Right lung (tissue), 10 donors: ENCODE data around the gene MBLAC2. TPM values are rescaled to one million over a fixed set of nuclear protein-coding genes. Genes with fewer than 3 reads are reported as not detected.
A peak's percentile ranks its signal among the peaks of the same experiment; 100 is the strongest.

Experiments used
- DNase-seq, 2 donors: peaks; one replicate each; pipeline ENCODE4 v3.0.0-alpha.2; 2013
- long read RNA-seq, 8 donors: transcript quantifications; one replicate each; lab custom pipeline, GENCODE V29; 2026
- polyA plus RNA-seq, 5 donors: library from polyadenylated mRNA; unstranded; fragments of 120-200 nt; gene quantifications; one replicate each; pipeline versions ENCODE4 v1.2.1 to v1.2.3, GENCODE V29; 2013; ENCODE audit warnings: inconsistent platforms in 1 of 5, low replicate concordance in 1 of 5; ENCODE audit not compliant: insufficient read length in 5 of 5, insufficient read depth in 1 of 5

MBLAC2 gene
- 10 to 100 TPM in 2 of 5 donors, 1 to 10 TPM in 3; 7.0 to 11.0 (median 9.3) TPM for polyA plus RNA-seq
- long read RNA-seq, donor 1, full-length matches to known transcripts, result 11 of 11 reads
- long read RNA-seq, donor 1, partial matches to known transcripts, result 0 of 11 reads
- long read RNA-seq, donor 1, other reads (novel, unspliced or antisense), result 0 of 11 reads
- long read RNA-seq, donor 2, full-length matches to known transcripts, result 5 of 5 reads
- long read RNA-seq, donor 2, partial matches to known transcripts, result 0 of 5 reads
- long read RNA-seq, donor 2, other reads (novel, unspliced or antisense), result 0 of 5 reads
- long read RNA-seq, donor 3, full-length matches to known transcripts, result 4 of 4 reads
- long read RNA-seq, donor 3, partial matches to known transcripts, result 0 of 4 reads
- long read RNA-seq, donor 3, other reads (novel, unspliced or antisense), result 0 of 4 reads
- long read RNA-seq, donor 4, full-length matches to known transcripts, result 3 of 3 reads
- long read RNA-seq, donor 4, partial matches to known transcripts, result 0 of 3 reads
- long read RNA-seq, donor 4, other reads (novel, unspliced or antisense), result 0 of 3 reads
- long read RNA-seq, donor 5, full-length matches to known transcripts, result 10 of 20 reads
- long read RNA-seq, donor 5, partial matches to known transcripts, result 10 of 20 reads
- long read RNA-seq, donor 5, other reads (novel, unspliced or antisense), result 0 of 20 reads
- long read RNA-seq, donor 6, full-length matches to known transcripts, result 6 of 6 reads
- long read RNA-seq, donor 6, partial matches to known transcripts, result 0 of 6 reads
- long read RNA-seq, donor 6, other reads (novel, unspliced or antisense), result 0 of 6 reads
- long read RNA-seq, donor 7, full-length matches to known transcripts, result 5 of 5 reads
- long read RNA-seq, donor 7, partial matches to known transcripts, result 0 of 5 reads
- long read RNA-seq, donor 7, other reads (novel, unspliced or antisense), result 0 of 5 reads
- long read RNA-seq, donor 8, full-length matches to known transcripts, result 2 of 2 reads
- long read RNA-seq, donor 8, partial matches to known transcripts, result 0 of 2 reads
- long read RNA-seq, donor 8, other reads (novel, unspliced or antisense), result 0 of 2 reads

- DNase-seq, result peak; percentile 87 to 88
These were observed at the start of gene MBLAC2, which contains the start of gene POLR3G for GRCh38 chr5:90474235-90475107. TSS of gene MBLAC2 (minus strand) at chr5:90474771. CDS start at chr5:90474292, 479 bp downstream. TSS of gene POLR3G (plus strand) at chr5:90474864. CDS start at chr5:90485568, 10,704 bp downstream.

GRCh38 chr5:90519081-90519480 is 44.5 kb upstream of the MBLAC2 start:
- DNase-seq, result no peak

- DNase-seq, result no peak
These were observed 44.1 kb upstream of the MBLAC2 start for GRCh38 chr5:90518661-90519060.

DNA sequence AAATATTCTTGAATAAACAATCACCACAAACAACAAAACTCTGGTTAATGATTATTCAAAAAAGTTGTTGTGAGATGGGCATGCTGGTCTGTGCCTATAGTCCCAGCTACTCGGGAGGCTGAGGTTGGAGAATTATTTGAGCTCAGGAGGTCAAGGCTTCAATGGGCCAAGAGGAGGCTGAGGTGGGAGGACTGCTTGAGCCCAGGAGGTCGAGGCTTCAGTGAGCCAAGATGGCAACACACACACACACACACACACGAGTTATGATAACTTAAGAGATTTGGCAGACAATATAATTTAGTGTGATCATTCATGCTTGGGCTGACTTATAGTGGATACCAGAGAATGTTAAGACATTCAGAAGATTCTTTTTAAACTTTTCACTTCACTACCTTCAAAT is 39.9 kb upstream of the MBLAC2 start:
- DNase-seq, result no peak

DNA sequence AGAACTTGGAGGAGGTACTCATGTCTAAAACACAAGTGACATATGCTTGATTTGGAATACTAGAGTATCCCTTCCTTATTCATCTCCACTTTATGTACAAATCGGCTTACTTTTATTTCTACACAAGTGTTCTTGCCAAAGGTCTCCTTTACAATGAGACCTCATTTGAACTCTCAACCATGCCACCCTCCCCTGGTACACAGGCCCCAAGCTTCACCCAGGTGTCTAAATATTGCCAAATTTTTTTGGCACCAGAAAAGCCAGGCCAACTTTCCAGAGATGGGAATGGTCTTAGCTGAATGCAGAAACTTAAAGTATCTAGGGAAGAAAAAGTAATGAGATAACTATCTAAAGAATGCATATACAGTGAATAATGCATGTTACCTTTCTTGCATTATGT is 35.9 kb upstream of the MBLAC2 start:
- no peak for DNase-seq

GRCh38 chr5:90506221-90506620 is 31.6 kb upstream of the MBLAC2 start:
- no peak for DNase-seq

DNA sequence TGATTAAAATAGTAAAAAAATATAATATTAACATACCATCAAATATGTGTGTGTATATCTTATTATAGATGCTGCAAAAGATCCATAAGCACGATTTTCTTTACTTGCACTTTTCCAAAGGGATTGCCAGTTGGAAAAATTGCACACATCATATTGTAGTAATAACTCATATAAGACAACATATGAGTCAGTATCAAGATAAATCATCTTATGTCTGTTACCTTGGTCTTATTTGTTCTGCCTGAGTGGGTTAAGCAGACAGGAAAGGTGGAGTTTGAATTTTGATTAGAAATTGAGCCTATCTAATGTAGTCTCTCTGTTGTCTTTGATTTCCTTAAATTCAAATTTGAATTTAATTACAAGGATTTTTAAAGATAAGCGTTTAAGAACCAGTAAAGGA is 30.2 kb upstream of the MBLAC2 start:
- DNase-seq, result no peak

- no peak for DNase-seq
These were observed 29.0 kb upstream of the MBLAC2 start for GRCh38 chr5:90503596-90503995.

GRCh38 chr5:90495146-90495545 is 20.6 kb upstream of the MBLAC2 start:
- no peak for DNase-seq

- DNase-seq, result no peak
These were observed 19.5 kb upstream of the MBLAC2 start for GRCh38 chr5:90494043-90494442.

GRCh38 chr5:90488791-90489190 is 14.2 kb upstream of the MBLAC2 start:
- no peak for DNase-seq

- DNase-seq, result no peak
These were observed 10.0 kb upstream of the MBLAC2 start for GRCh38 chr5:90484540-90484939.

- no peak for DNase-seq
These were observed 8.6 kb upstream of the MBLAC2 start for GRCh38 chr5:90483206-90483605.

GRCh38 chr5:90480699-90481098 is 6.1 kb upstream of the MBLAC2 start:
- no peak for DNase-seq

GRCh38 chr5:90479611-90480385 is 5.2 kb upstream of the MBLAC2 start:
- no peak for DNase-seq

DNA sequence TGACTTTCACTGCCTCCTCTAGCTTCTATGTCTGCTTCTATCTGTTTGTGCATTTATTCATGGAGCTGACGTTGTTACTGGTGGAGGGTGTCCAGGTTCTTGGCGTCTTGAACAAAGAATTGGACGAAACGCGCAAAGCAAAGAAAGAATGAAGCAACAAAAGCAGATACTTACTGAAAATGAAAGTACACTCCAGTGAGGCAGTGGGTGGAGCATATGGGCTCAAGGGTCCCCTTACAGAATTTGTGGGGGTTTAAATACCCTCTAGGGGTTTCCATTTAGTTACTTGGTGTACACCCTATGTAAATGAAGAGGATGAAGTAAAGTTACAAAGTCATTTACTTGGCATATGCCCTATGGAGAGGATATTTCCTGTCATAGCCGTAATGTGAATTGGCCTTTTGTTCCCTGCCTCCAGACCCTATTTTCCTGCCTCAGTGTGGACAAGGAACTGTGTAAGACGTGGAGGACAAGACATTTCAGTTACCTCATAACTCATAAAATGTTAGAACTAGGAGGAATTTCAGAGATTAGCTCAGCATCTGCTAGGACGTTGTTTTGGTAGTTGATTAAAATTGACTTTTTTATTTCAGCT is 3.1 kb upstream of the MBLAC2 start:
- no peak for DNase-seq

DNA sequence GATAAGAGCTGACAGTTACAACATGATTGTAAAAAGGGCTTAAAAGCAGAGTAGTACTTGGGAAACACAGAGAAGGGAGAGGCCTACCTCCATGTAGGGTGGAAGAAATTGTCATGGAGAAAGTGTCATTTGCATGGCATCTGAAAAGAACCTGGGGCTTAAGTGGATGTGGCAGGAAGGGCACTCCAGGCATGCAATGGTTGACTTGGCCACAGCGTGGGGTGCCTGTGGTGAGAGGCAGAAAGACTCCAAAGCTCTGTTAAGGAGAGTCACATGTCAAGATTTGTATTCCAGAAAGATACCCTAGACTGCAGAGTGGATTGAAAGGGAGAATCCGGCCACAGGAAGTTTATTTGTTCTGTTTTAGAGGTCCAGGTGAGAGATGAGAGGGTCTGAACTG is 2.5 kb upstream of the MBLAC2 start:
- DNase-seq, result no peak

- DNase-seq, result no peak
These were observed 1.8 kb upstream of the MBLAC2 start for GRCh38 chr5:90476391-90476790.

DNA sequence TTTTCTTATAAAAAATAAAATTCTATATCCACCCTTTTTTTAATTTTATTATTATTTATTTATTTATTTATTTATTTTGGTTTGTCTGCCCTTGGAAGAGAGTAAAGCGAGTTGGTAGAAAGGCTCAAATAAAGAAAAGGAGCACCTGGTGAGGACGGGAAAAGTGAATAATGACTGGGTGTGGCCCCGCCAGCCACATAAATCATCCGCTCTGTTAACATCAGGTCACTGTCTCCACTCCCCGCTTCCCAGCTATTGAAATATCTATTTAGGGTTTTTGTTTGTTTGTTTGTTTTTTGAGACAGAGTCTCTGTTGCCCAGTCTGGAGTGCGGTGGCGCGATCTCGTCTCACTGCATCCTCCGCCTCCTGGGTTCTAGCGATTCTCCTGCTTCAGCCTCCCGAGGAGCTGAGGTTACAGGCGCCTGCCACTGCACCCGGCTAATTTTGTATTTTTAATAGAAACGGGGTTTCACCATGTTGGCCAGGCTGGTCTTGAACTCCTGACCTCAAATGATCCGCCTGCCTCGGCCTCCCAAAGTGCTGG is 937 bp upstream of the MBLAC2 start:
- no peak for DNase-seq
